GM18873 (cell line): ENCODE results near the gene ITGAX.

Experiments used
- ATAC-seq: cut with Tn5 transposase; IDR thresholded peaks from one replicate; pipeline ENCODE4 v1.9.1; 2021; ENCODE audit warnings: mild to moderate bottlenecking, moderate library complexity, moderate number of reproducible peaks; ENCODE audit not compliant: unreplicated experiment, low FRiP score

Gene ITGAX

DNA sequence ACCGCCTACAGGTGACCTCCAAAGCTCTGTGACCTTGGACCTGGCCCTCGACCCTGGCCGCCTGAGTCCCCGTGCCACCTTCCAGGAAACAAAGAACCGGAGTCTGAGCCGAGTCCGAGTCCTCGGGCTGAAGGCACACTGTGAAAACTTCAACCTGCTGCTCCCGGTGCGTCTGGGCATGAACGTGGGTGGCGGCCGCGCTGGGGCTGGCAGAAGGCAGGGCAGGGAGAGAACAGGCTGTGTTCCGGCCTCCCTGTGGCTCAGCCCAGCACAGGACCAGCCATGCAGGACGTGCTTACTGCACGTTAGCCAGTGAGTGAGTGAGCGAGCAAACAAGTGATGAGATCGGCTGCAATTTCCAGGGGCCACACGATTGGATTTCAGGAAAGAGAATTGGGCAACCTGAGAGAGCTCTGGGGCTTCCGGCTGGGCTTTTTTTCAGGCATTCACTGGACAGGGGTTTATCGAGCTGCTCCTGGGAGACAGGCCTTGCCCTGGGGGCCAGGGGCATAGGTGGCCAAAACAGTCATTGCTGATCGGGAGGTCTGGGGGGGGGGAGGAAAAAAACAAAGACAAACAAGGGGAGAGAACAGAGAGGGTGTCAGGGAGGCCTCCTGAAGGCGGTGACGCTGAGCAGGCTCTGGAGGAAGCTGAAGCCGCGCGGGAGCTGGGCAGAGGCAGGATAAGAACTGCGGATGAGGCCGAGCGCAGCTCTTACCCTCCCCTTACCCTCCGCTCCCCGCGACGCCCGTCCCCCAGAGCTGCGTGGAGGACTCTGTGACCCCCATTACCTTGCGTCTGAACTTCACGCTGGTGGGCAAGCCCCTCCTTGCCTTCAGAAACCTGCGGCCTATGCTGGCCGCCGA, 16.9 kb downstream of the ITGAX start:
- ATAC-seq, result no peak

DNA sequence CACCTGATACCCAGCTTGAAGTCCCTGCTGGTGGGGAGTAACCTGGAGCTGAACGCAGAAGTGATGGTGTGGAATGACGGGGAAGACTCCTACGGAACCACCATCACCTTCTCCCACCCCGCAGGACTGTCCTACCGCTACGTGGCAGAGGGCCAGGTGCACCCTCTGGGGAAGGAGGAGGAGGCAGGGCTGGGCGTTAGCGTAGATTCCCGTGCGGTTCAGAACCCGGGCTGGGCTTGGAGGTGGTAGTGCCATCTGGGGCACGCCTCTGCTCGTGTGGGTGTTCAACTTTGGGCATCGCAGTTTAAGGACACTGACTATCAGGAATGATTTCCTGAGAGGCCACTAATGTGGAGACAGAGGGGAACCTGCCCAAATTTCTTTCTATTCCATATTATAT, 18.3 kb downstream of the ITGAX start:
- no peak for ATAC-seq

DNA sequence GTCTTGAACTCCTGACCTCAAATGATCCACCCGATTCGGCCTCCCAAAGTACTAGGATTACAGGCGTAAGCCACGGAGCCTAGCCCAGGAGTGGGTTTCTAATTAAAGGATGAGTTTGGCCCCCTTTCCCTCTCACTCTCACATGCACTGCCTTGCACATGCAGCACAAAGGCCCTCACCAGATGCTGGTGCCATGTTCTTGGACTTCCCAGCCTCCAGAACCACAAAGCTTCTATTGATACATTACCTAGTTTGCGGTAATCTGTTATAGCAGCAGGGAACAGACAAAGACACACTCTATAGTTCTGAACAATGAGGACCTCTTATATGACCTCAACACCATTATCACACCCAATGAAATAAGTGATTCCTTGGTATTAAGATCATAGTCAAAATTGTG, 20.3 kb downstream of the ITGAX start:
- no peak for ATAC-seq

DNA sequence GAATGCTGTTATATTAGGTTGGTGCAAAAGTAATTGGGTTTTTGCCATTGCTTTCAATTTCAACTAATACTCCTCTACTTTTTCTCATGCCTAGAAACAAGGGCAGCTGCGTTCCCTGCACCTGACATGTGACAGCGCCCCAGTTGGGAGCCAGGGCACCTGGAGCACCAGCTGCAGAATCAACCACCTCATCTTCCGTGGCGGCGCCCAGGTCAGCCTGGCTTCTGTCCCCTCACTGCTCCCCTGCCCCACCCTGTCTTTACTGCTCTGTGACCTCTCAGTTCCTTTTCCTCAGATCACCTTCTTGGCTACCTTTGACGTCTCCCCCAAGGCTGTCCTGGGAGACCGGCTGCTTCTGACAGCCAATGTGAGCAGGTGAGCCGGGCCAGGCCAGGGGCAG, 21.7 kb downstream of the ITGAX start:
- ATAC-seq, result no peak

DNA sequence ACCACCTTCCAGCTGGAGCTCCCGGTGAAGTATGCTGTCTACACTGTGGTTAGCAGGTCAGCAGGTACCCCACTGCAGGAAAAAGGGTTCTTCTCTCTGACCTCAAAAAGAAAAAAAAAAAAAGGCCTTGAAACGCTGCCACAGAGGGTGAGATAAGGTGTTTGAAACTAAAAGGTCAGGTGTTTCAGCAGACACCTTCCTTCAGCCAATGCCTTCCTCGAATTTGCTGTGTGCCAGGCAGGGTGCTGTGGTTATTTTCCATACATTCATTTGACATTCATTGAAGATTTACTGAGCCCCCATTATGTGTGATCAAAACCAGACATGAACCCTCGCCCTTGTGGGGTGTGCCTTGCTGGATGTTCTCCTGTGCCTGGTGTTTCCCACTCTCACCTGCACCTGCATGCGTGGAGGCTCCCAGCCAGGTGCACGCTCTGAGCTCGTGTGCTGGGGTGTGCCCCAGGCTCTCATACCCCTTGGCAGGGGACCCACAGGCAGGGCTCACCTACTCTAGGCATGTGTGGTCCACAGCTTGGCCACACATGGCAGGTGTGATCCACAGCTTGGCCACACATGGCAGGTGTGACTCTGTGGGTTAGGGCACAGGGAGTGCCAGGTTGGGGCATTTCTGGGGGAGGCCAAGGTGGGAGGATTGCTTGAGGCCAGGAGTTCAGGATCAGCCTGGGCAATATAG, 22.4 kb downstream of the ITGAX start:
- ATAC-seq, result no peak

GRCh38 chr16:31380201-31380600, 25.2 kb downstream of the ITGAX start:
- ATAC-seq, result no peak

GRCh38 chr16:31382485-31383161, 27.6 kb downstream of the ITGAX start:
- no peak for ATAC-seq

- no peak for ATAC-seq
Measured at GRCh38 chr16:31385680-31386079, 30.7 kb downstream of the ITGAX start.

GRCh38 chr16:31386157-31386984, 31.4 kb downstream of the ITGAX start:
- ATAC-seq, result no peak

GRCh38 chr16:31388535-31388934, 33.6 kb downstream of the ITGAX start:
- no peak for ATAC-seq

- ATAC-seq, result no peak
Measured at GRCh38 chr16:31390504-31391041, 35.6 kb downstream of the ITGAX start.

DNA sequence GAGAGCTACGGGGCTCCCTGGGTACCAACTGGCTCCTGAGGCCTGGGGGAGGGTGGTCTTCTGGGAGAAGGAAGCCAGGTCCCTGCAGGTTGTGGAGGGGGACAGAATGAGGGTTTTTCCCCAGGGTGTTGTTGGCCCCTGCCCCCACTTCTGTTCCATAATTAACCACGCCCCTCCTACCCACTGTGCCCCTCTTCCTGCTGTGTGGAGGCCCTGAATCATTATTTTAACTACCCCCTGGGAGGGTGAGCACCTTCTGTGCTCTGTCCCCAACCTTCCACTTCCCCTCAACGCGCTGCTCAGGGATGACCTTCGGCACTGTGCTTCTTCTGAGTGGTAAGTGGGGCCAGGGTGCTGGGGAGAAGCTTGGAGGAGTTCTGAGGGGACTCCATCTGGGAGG, 38.1 kb downstream of the ITGAX start, which contains the start of gene ITGAD:
Gene ITGAD, plus strand, starts transcription at position 280 of the 400 bp plus-strand sequence. Its CDS starts 26 bp downstream, at position 306.
- ATAC-seq, result no peak

GRCh38 chr16:31395647-31396046, 40.7 kb downstream of the ITGAX start:
- no peak for ATAC-seq

DNA sequence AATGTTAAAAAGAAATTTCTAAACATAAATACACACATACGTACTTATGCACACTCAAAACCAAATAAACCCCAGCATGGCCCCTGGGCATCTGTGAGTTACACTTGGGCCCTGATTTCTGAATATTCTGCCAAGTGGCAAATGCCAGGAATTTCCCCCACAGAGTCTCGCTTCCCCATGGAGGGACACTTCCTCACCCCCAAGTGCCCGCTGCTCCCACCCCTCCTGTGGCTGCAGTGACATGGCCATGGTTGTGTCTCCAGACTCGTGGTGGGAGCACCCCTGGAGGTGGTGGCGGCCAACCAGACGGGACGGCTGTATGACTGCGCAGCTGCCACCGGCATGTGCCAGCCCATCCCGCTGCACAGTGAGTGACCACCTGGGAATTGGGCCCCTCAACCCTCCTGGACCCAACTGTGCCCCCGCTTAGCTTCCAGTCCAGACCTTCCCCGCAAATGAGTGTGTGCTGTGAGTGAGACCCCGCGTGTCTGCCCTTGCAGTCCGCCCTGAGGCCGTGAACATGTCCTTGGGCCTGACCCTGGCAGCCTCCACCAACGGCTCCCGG, 42.2 kb downstream of the ITGAX start:
- ATAC-seq, result no peak

DNA sequence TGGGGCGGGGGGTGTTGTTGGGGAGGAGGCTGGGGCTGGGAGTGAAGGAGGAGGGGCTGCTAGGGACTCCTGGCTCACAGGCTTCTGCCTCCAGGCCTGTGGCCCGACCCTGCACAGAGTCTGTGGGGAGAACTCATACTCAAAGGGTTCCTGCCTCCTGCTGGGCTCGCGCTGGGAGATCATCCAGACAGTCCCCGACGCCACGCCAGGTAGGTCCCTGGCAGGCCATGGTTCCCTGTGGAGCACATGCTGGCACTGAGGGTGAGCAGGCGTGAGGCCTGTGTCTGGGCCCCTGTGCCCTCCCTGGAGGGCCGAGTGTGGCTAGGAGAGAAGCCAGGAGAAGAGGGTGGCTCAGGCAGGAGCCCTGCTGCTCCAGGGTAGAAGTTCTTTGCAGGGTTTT, 42.7 kb downstream of the ITGAX start:
- no peak for ATAC-seq

- no peak for ATAC-seq
Measured at GRCh38 chr16:31400191-31400590, 45.2 kb downstream of the ITGAX start.

DNA sequence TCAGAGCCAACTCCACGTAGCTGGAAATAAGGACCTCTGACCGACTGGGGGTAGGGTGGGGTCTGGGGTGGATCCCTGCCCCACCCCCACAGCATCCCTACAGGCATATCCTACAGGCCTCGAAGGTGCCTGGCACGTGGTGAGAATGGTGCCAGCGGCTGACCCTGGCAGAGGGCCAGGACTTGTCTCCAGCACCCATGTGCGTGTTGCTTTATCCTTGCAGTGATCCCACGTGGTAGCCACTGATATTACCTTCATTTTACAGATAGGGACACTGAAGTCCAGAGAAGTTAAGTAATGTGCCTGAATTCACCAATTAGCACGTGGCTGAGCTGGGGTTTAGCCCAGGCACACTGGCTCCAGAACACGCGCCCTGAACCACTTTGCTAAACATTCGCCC, 46.5 kb downstream of the ITGAX start:
- ATAC-seq, result no peak

DNA sequence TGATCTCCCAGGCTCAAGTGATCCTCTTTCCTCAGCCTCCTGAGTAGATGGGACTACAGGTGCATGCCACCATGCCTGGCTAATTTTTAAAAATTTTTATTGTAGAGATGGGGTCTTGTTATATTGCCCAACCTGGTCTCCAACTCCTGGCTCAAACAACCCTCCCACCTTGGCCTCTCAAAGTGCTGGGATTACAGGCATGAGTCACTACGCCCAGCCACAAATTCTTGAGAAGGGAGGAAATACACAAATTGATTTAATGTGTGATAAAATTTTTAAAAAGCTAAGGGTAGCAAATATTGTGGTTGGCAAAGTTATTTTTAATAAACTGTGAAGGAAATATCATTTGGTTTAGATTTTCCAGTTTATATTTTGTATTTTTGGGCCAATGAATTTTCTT, 47.7 kb downstream of the ITGAX start:
- ATAC-seq, result no peak

DNA sequence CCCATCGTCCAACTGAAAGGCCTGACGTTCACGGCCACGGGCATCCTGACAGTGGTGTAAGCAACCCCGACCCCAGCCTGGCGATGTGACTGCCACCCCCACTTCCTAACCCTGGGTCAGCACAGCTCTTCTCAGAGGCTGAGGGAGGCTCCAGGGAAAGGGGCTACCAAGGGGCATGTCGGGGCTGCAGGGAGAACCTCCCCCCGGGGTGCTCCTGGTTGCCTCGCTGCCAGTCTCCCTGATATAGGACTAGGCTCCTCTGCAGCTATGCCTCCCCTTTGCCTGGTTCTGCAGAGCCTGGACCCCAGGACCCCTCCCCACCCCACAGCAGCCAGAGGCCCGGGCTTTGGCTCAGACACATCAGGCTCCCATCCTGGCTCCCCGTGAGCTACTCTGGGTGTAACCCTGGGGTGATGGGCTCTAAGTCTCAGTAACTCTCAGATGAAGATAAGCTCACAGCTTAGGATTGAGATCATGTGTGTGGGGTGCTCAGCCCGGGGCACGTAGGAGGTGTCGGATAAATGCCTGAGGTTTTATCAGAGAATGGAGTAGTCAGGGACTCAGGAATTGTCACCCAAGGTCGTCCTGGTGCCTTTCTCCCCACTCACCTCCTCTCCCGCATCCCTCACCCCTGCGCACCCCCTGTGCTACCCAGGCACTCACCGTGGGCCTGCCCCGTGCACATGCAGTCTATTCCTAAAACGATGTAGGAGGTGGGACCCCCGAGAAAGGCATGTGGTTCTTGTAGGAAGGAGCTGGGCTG, 48.8 kb downstream of the ITGAX start:
- no peak for ATAC-seq
